SK-N-SH (cell line): Measurements from ENCODE around the gene RFT1. TPM values are rescaled to one million over a fixed set of nuclear protein-coding genes. Genes with fewer than 3 reads are reported as not detected.

Source experiments
- CTCF ChIA-PET: fragments of 300-600, 350-600 bp; formaldehyde crosslinking; extraction: SDS; loops from one replicate; lab custom pipeline; 2021; lab: Yijun Ruan, JAX
- POLR2A ChIA-PET: fragments of 350-600 bp; sonication (Branson Sonifier 250); formaldehyde crosslinking; extraction: SDS; loops from one replicate; lab custom pipeline; 2020; ENCODE audit warnings: antibody characterized with exemption, inconsistent platforms; lab: Yijun Ruan, JAX
- DNase-seq: peaks from one replicate; pipeline ENCODE4 v3.0.0; 2012
- H2AFZ ChIP-seq: fragments of 200-600 bp; sonication (generic); 2 replicates; pipeline ENCODE4 v1.8.1; 2016; ENCODE audit warnings: antibody characterized with exemption, mild to moderate bottlenecking, low read depth
- H3F3A ChIP-seq: fragments of 200-600 bp; sonication (generic); replicated peaks from 2 replicates; pipeline ENCODE3; 2016; ENCODE audit warnings: antibody characterized with exemption, mild to moderate bottlenecking; ENCODE audit not compliant: insufficient read depth
- H3K27ac ChIP-seq, 2 experiments: fragments of 200-500 bp in 1 of 2; fragments of 200-600 bp in 1 of 2; sonication (Bioruptor generic) in 1 of 2; sonication (generic), shearing (Covaris generic) in 1 of 2; 2 replicates each; pipeline versions ENCODE4 v1.5.1 to v1.6.1; 2014 to 2016; ENCODE audit warnings: low read depth in 2 of 2, inconsistent platforms in 1 of 2, low read length in 1 of 2, mild to moderate bottlenecking in 1 of 2, mixed read lengths in 1 of 2
- H3K27me3 ChIP-seq: fragments of 200-600 bp; sonication (generic), shearing (Covaris generic); 2 replicates; pipeline ENCODE4 v1.6.1; 2016; ENCODE audit warnings: mixed run types; ENCODE audit not compliant: insufficient read depth
- H3K36me3 ChIP-seq, 2 experiments: fragments of 200-500 bp in 1 of 2; fragments of 200-600 bp in 1 of 2; sonication (Bioruptor generic) in 1 of 2; sonication (generic) in 1 of 2; replicated peaks in 1 of 2; 2 replicates each; pipeline versions ENCODE3 to v1.5.1; 2014 to 2016; ENCODE audit warnings: low read length in 1 of 2, mild to moderate bottlenecking in 1 of 2; ENCODE audit not compliant: insufficient read depth in 2 of 2, control insufficient read depth in 1 of 2
- H3K4me1 ChIP-seq, 2 experiments: fragments of 200-500 bp in 1 of 2; fragments of 200-600 bp in 1 of 2; sonication (Bioruptor generic) in 1 of 2; sonication (generic), shearing (Covaris generic) in 1 of 2; 2 replicates each; pipeline versions ENCODE4 v1.5.1 to v1.6.1; 2014 to 2016; ENCODE audit warnings: low read depth in 1 of 2, low read length in 1 of 2, mixed run types in 1 of 2; ENCODE audit not compliant: insufficient read depth in 2 of 2, control insufficient read depth in 1 of 2
- H3K4me2 ChIP-seq: fragments of 200-600 bp; sonication (generic), shearing (Covaris generic); 2 replicates; pipeline ENCODE4 v1.6.1; 2017; ENCODE audit warnings: mixed run types
- H3K4me3 ChIP-seq, 2 experiments: fragments of 200-500 bp in 1 of 2; fragments of 200-600 bp in 1 of 2; sonication (Bioruptor generic) in 1 of 2; sonication (generic), shearing (Covaris generic) in 1 of 2; 2 replicates each; pipeline versions ENCODE4 v1.5.1 to v1.8.1; 2014 to 2016; ENCODE audit warnings: low read depth in 2 of 2, inconsistent platforms in 1 of 2, low read length in 1 of 2, mild to moderate bottlenecking in 1 of 2, mixed read lengths in 1 of 2, moderate library complexity in 1 of 2
- H3K79me2 ChIP-seq: fragments of 200-600 bp; sonication (generic); 2 replicates; pipeline ENCODE4 v1.8.1; 2017; ENCODE audit warnings: mild to moderate bottlenecking; ENCODE audit not compliant: insufficient read depth
- H3K9ac ChIP-seq: fragments of 200-600 bp; sonication (generic); 2 replicates; pipeline ENCODE4 v1.6.1; 2017; ENCODE audit warnings: mixed run types
- H3K9me2 ChIP-seq: fragments of 200-600 bp; sonication (generic); 2 replicates; pipeline ENCODE4 v1.6.1; 2017; ENCODE audit warnings: mixed run types
- H3K9me3 ChIP-seq: fragments of 200-600 bp; sonication (generic); 2 replicates; pipeline ENCODE4 v1.6.1; 2017; ENCODE audit warnings: mixed run types, mild to moderate bottlenecking, moderate library complexity
- H4K20me1 ChIP-seq: fragments of 200-600 bp; sonication (generic); 2 replicates; pipeline ENCODE4 v1.6.1; 2017; ENCODE audit warnings: mild to moderate bottlenecking, mixed run types; ENCODE audit not compliant: insufficient read depth
- CTCF ChIP-seq: fragments of 200-600 bp; sonication (generic); IDR thresholded peaks from 2 replicates; pipeline ENCODE4 v1.6.1; 2017; ENCODE audit warnings: antibody characterized with exemption, mild to moderate bottlenecking, moderate library complexity
- ELF1 ChIP-seq: IDR thresholded peaks from 2 replicates; pipeline ENCODE4 v1.4.0; 2012
- EP300 ChIP-seq, 2 experiments: IDR thresholded peaks; 2 replicates each; pipeline versions ENCODE4 v1.4.0 to v1.6.1; 2012; ENCODE audit warnings: borderline replicate concordance in 1 of 2, low read depth in 1 of 2, low read length in 1 of 2
- EZH2phosphoT487 ChIP-seq: fragments of 200-600 bp; sonication (generic); IDR thresholded peaks from 2 replicates; pipeline ENCODE4 v1.6.1; 2017; ENCODE audit warnings: low read depth, mixed run types, mild to moderate bottlenecking, antibody characterized with exemption, moderate library complexity, borderline replicate concordance
- FOXJ3 ChIP-seq: sonication (generic); formaldehyde crosslinking; IDR thresholded peaks from 2 replicates; pipeline ENCODE4 v1.5.1; 2020; ENCODE audit warnings: mild to moderate bottlenecking, missing genetic modification reagents
- FOXM1 ChIP-seq: IDR thresholded peaks from 2 replicates; pipeline ENCODE4 v1.4.0; 2012; ENCODE audit warnings: low read depth, mild to moderate bottlenecking
- GABPA ChIP-seq: IDR thresholded peaks from 2 replicates; pipeline ENCODE4 v1.4.0; 2012; ENCODE audit warnings: low read depth, mild to moderate bottlenecking
- IRF3 ChIP-seq: fragments of 150-350 bp; IDR thresholded peaks from 2 replicates; pipeline ENCODE4 v1.6.1; 2016; ENCODE audit warnings: mild to moderate bottlenecking, low read depth, low read length
- MAX ChIP-seq: IDR thresholded peaks from 2 replicates; pipeline ENCODE4 v1.4.0; 2012; ENCODE audit warnings: low read depth
- MEF2A ChIP-seq: IDR thresholded peaks from 2 replicates; pipeline ENCODE4 v1.4.0; 2012; ENCODE audit warnings: low read depth, borderline replicate concordance
- MXI1 ChIP-seq: IDR thresholded peaks from 2 replicates; pipeline ENCODE4 v1.6.1; 2012; ENCODE audit warnings: mild to moderate bottlenecking, low read depth, low read length, improper control_type of control experiment
- PBX3 ChIP-seq: IDR thresholded peaks from 2 replicates; pipeline ENCODE4; 2012
- POLR2AphosphoS5 ChIP-seq: IDR thresholded peaks from 2 replicates; pipeline ENCODE4 v1.6.1; 2012; ENCODE audit warnings: low read depth, low read length
- RCOR1 ChIP-seq: fragments of 150-350 bp; IDR thresholded peaks from 2 replicates; pipeline ENCODE4 v1.6.1; 2017; ENCODE audit warnings: antibody characterized with exemption, low read length
- REST ChIP-seq: IDR thresholded peaks from 2 replicates; pipeline ENCODE4 v1.6.1; 2012; ENCODE audit warnings: mild to moderate bottlenecking, low read depth, low read length, moderate library complexity
- RFX5 ChIP-seq: IDR thresholded peaks from 2 replicates; pipeline ENCODE4 v1.6.1; 2012; ENCODE audit warnings: mild to moderate bottlenecking, improper control_type of control experiment, low read length
- TAF1 ChIP-seq: IDR thresholded peaks from 2 replicates; pipeline ENCODE4 v1.6.1; 2012; ENCODE audit warnings: low read depth, mild to moderate bottlenecking, low read length, moderate library complexity, borderline replicate concordance
- TEAD4 ChIP-seq: IDR thresholded peaks from 2 replicates; pipeline ENCODE4 v1.4.0; 2012; ENCODE audit warnings: mild to moderate bottlenecking, borderline replicate concordance; ENCODE audit not compliant: insufficient read depth
- USF1 ChIP-seq: IDR thresholded peaks from 2 replicates; pipeline ENCODE4 v1.4.0; 2012; ENCODE audit warnings: low read depth, borderline replicate concordance
- YY1 ChIP-seq: IDR thresholded peaks from 2 replicates; pipeline ENCODE4 v1.4.0; 2012; ENCODE audit warnings: low read depth, mild to moderate bottlenecking
- WGBS: methylation state at CpG from one replicate; pipeline ENCODE4 v1.1.6; 2017; ENCODE audit warnings: low lambda C conversion rate; 5-methylcytosine and 5-hydroxymethylcytosine counted together
- polyA plus RNA-seq, 3 experiments: library from polyadenylated mRNA; depleted of rRNA; stranded (reverse); fragments of >200 nt; gene quantifications; 2 replicates each; pipeline ENCODE4 v1.2.3, GENCODE V29; 2012

The RFT1 gene
- 13.8 and 22.9 TPM in 2 replicates for polyA plus RNA-seq (2012; rRNA removed)
- 13.3 and 17.1 TPM in 2 replicates for polyA plus RNA-seq (2012; cell fraction: cytosol; rRNA removed)
- 11.7 and 14.6 TPM in 2 replicates for polyA plus RNA-seq (2012; cell fraction: nucleus; rRNA removed)

GRCh38 chr3:53130179-53131061 is at the start of gene RFT1:
Gene RFT1, minus strand, starts transcription at chr3:53130435. Its CDS starts 35 bp downstream, at chr3:53130400.
- ChIA-PET POLR2A (no interaction called here), CTCF (interaction anchor here (1.6 to 5.2 kb wide), 3 partner anchors 14 to 65 kb away, joined by 4 to 36 read pairs (median 10); no protein-coding TSS in a partner anchor)
- TF ChIP-seq MAX (peak; percentile 89), POLR2AphosphoS5 (peak; percentile 96), FOXJ3 (CRISPR knock-in tag) (no peak), EZH2phosphoT487 (no peak), RFX5 (0 out of 2 replicates have a peak, but pooled peaks have one; percentile 32), GABPA (peak; percentile 17; the same call in 1 of the 2 replicates), FOXM1 (no peak), MXI1 (peak; percentile 96), YY1 (peak; percentile 87), TAF1 (peak; percentile 87; the same call in 1 of the 2 replicates), PBX3 (peak; percentile 95), EP300 (IDR thresholded peaks at IDR 0.05; ENCODE audit: borderline replicate concordance in 1 of 2, low read depth in 1 of 2, low read length in 1 of 2) (no peak), ELF1 (peak; percentile 98), MEF2A (no peak), USF1 (no peak), RCOR1 (no peak), IRF3 (no peak), REST (0 out of 2 replicates have a peak, but pooled peaks have one; percentile 51), TEAD4 (no peak), CTCF (no peak)

More at GRCh38 chr3:53130179-53131061, at the start of gene RFT1:
- WGBS: 4% methylated on average over 32 of the region's 41 CpGs
- no peaks in the 10 kb centered on the region for H4K20me1 ChIP-seq
- peaks cover 0 to 12% of the 10 kb centered on the region in 2 experiments; a peak in 2 of 4 replicates for H3K4me1 ChIP-seq
- H3F3A ChIP-seq: no peaks in the 10 kb centered on the region
- H3K36me3 ChIP-seq: peaks cover 0 to 12% of the 10 kb centered on the region in 2 experiments
- peaks cover 29% of the 10 kb centered on the region for H3K79me2 ChIP-seq
- no peaks in the 10 kb centered on the region for H3K9me2 ChIP-seq
- DNase-seq: peak; percentile 90
- H3K27ac ChIP-seq: peak within 1 kb of the TSS; percentile 79 to 82
- H2AFZ ChIP-seq: peak within 1 kb of the TSS; percentile 96
- H3K27me3 ChIP-seq: no peaks in the 10 kb centered on the region
- peak within 1 kb of the TSS; percentile 86 for H3K4me3 ChIP-seq
- H3K9ac ChIP-seq: peak within 1 kb of the TSS; percentile 97
- no peaks in the 10 kb centered on the region for H3K9me3 ChIP-seq
- H3K4me2 ChIP-seq: peak within 1 kb of the TSS; percentile 85
